Measurements from ENCODE around the gene DIO3.
A peak's percentile ranks its signal among the peaks of the same experiment; 100 is the strongest.

DIO3 gene

GRCh38 chr14:101581806-101582205, 20.5 kb downstream of the DIO3 start:
- no peak for DNase-seq (ENCODE audit: low read depth, low spot score)
- in situ Hi-C loops (cut with HindIII; ENCODE audit: low sequenced_read_pairs): no loop called here
- TF ChIP-seq, protein P1, sequence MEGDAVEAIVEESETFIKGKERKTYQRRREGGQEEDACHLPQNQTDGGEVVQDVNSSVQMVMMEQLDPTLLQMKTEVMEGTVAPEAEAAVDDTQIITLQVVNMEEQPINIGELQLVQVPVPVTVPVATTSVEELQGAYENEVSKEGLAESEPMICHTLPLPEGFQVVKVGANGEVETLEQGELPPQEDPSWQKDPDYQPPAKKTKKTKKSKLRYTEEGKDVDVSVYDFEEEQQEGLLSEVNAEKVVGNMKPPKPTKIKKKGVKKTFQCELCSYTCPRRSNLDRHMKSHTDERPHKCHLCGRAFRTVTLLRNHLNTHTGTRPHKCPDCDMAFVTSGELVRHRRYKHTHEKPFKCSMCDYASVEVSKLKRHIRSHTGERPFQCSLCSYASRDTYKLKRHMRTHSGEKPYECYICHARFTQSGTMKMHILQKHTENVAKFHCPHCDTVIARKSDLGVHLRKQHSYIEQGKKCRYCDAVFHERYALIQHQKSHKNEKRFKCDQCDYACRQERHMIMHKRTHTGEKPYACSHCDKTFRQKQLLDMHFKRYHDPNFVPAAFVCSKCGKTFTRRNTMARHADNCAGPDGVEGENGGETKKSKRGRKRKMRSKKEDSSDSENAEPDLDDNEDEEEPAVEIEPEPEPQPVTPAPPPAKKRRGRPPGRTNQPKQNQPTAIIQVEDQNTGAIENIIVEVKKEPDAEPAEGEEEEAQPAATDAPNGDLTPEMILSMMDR (IDR thresholded peaks at IDR 0.05; ENCODE audit: low read depth, low read length): no peak
- no peak overlapping the region for H3K4me3 ChIP-seq (ENCODE audit: low read depth, low read length)

DNA sequence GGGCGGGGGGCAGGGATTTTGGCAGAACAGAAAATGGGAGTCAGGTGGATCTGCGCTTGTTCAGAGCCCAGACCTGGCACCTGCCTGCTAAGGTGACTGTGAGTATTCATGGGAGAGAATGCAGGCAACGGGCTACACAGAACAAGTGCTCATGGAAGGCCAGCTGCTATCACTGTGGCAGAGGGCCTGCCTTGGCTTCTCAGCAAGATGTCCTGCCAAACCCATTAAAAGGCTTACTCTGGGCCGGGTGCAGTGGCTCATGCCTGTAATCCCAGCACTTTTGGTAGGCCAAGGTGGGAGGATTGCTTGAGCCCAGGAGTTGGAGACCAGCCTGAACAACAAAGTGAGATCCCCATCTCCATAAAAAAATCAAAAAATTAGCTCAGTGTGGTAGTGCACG, 21.0 kb downstream of the DIO3 start:
- DNase-seq (ENCODE audit: low read depth, low spot score): no peak
- H3K4me3 ChIP-seq (ENCODE audit: low read depth, low read length): no peak overlapping the region
- TF ChIP-seq, protein P1 (IDR thresholded peaks at IDR 0.05; ENCODE audit: low read depth, low read length): no peak
- in situ Hi-C loops (cut with HindIII; ENCODE audit: low sequenced_read_pairs): no loop called here

DNA sequence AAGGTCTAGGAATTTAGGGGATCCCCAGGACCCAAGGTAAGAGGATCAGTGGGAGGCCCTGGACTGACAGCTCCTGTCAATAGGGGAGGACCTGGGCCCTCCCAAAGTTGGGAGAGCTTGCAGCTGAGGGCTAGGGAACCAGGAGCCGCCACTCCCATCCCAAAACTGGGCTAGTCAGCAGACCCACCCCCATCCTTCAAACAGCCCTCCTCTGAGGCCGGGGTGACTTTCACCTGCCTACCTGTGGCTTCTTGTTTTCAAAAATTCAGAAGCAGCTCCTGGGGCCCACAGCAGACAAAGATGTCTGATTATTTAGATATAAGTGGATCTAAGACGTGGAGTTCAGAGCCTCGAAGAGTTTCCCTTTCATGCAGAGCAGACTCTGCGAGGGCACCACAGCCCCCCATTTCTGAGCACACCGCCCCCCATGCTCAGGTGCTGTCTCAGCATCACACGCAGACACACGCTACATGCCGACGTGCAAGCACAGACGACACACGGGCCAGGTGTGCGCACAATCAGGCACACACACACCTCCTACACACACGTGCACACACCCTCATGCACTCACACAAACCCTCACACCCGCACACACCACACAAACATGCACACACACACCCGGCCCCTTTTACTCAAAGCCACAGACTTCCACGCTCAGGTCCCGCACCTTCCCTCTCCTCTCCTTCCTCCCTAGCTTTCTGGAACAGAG, 21.9 kb downstream of the DIO3 start:
- in situ Hi-C loops (cut with HindIII; ENCODE audit: low sequenced_read_pairs): no loop called here
- no peak for DNase-seq (ENCODE audit: low read depth, low spot score)

DNA sequence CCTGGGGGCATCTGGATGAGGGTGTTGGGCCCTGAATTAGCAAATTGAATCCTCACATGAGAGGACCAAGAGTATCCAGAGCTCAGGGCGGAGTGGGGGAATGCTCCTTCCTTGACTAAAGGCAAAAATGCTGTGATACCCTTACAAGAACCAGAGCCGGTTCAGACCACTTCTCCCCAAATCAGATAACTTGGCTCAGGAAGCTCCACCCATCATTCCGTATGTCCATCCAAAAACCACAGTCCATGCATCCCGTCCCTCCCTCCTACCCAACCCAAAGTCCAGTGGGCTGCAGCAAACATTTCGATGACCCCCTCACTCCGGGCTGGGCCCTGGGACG, 22.4 kb downstream of the DIO3 start:
- TF ChIP-seq, protein P1 (IDR thresholded peaks at IDR 0.05; ENCODE audit: low read depth, low read length): no peak
- no peak for DNase-seq (ENCODE audit: low read depth, low spot score)
- in situ Hi-C loops (cut with HindIII; ENCODE audit: low sequenced_read_pairs): no loop called here
- no peak overlapping the region for H3K4me3 ChIP-seq (ENCODE audit: low read depth, low read length)

More for the DNA sequence above, 21.9 kb downstream of the DIO3 start:
- no peak overlapping the region for H3K4me3 ChIP-seq (ENCODE audit: low read depth, low read length)
- TF ChIP-seq, protein P1 (IDR thresholded peaks at IDR 0.05; ENCODE audit: low read depth, low read length): no peak

DNA sequence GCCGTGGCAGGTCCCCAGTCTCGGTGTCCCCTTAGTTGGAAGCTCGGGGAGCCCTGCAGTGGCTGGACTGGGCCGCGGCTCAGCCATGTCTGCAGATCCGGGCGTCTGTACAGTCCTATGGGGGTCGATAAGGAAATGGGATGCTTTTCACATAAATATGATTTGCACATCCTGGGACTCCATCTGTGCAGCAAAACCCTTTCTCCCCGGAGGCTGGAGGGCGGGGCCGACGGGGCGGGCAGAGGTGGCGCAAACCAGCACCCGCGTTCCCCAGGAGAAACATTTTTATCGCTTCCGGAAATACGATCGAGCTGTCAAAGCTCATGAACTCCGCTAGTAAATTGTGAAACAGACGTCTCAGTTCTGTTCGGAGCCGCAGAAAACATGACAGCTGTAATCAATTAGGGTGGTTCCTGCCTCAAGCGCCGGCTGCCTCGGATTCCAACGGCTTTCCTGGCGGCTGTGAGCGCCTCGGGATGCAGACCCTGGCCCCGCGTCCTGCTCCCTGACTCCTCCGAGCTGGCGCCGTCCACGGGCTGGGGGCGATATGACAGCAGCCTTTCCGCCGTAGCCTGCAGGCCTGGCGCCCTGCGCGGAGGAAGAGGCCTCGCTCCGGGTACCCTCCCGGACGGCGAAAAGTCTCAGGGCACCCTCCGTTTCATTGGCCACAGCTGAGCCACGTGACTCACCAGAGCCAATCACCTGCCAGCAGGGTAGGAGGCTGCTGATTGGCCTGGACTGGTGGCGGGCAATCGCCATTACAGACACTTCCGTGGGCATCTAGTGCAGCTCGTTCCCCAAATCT, 23.0 kb downstream of the DIO3 start:
- no peak for DNase-seq (ENCODE audit: low read depth, low spot score)
- TF ChIP-seq, protein P1 (IDR thresholded peaks at IDR 0.05; ENCODE audit: low read depth, low read length): no peak
- in situ Hi-C loops (cut with HindIII; ENCODE audit: low sequenced_read_pairs): no loop called here
- peak overlapping the region; percentile 7 for H3K4me3 ChIP-seq (ENCODE audit: low read depth, low read length)

DNA sequence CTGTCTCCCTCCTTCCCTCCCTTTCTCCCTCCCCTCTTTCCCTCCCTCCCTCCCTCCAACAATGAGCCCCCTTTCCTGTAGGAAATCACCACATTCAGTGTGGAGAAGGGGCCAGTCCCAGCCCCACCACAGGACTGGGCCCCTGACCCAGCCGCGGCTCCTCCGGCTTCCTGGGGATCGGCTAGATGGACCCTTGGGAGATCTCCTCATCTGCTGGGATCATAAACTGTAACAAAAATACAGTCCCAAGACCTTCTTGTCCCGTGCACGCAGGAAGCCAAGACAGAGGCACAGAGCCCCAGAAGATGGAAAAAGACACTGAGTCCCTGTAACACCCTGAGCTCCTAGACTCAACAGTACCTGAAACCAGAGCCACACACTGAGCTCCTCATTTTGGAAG, 23.9 kb downstream of the DIO3 start:
- DNase-seq (ENCODE audit: low read depth, low spot score): no peak
- in situ Hi-C loops (cut with HindIII; ENCODE audit: low sequenced_read_pairs): no loop called here
- TF ChIP-seq, protein P1 (IDR thresholded peaks at IDR 0.05; ENCODE audit: low read depth, low read length): no peak
- H3K4me3 ChIP-seq (ENCODE audit: low read depth, low read length): no peak overlapping the region

Data from astrocyte of the spinal cord (primary cell).